ENCODE results near the gene OR2AT4.

DNA sequence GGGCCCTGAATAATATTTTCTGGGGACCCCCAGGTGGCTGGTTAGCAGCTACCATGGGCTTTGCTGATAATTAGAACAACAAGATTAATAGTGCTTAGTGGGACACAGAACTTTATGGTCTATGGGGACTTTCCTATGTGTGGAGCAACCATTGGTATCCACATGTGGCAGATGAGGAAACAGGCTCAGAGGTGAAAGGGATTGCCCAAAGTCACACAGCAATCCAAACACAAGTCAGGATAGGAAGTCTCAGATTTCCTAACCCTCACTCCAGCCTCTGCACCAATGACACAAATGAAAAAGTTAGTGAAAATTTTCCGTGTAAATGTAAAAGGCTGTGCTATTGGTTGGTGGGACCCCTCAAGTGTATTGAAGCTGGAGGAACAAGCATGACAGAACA, 39.0 kb upstream of the OR2AT4 start:
- TF ChIP-seq, protein P1, sequence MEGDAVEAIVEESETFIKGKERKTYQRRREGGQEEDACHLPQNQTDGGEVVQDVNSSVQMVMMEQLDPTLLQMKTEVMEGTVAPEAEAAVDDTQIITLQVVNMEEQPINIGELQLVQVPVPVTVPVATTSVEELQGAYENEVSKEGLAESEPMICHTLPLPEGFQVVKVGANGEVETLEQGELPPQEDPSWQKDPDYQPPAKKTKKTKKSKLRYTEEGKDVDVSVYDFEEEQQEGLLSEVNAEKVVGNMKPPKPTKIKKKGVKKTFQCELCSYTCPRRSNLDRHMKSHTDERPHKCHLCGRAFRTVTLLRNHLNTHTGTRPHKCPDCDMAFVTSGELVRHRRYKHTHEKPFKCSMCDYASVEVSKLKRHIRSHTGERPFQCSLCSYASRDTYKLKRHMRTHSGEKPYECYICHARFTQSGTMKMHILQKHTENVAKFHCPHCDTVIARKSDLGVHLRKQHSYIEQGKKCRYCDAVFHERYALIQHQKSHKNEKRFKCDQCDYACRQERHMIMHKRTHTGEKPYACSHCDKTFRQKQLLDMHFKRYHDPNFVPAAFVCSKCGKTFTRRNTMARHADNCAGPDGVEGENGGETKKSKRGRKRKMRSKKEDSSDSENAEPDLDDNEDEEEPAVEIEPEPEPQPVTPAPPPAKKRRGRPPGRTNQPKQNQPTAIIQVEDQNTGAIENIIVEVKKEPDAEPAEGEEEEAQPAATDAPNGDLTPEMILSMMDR (IDR thresholded peaks at IDR 0.05) = no peak
- TF ChIP-seq POLR2A (IDR thresholded peaks at IDR 0.05; ENCODE audit: low read depth) = no peak
- TF ChIP-seq EP300 (IDR thresholded peaks at IDR 0.05) = no peak
- no peak for TF ChIP-seq POLR2AphosphoS5 (IDR thresholded peaks at IDR 0.05)

Measured in esophagus muscularis mucosa (tissue), 4 donors.